CD4-positive, alpha-beta memory T cell (primary cell): ENCODE results near the gene SPATA17. TPM values are rescaled to one million over a fixed set of nuclear protein-coding genes. Genes with fewer than 3 reads are reported as not detected.

Source experiments
- CTCF ChIA-PET: fragments of 350-600 bp; sonication (Branson Sonifier 250); formaldehyde crosslinking; loops from one replicate; lab custom pipeline; 2021; ENCODE audit warnings: inconsistent platforms; ENCODE audit not compliant: partially characterized antibody; lab: Charles Lee
- POLR2A ChIA-PET: fragments of 350-600 bp; sonication (Branson Sonifier 250); formaldehyde crosslinking; loops from one replicate; lab custom pipeline; 2021; ENCODE audit not compliant: partially characterized antibody; lab: Charles Lee
- DNase-seq, 5 donors: peaks; one replicate each; pipeline versions ENCODE4 v3.0.0 to v3.0.0-alpha.2; 2020 to 2022; ENCODE audit warnings: mixed read lengths in 1 of 5
- H3K27ac ChIP-seq: one replicate; pipeline ENCODE4 v1.7.0; 2013; ENCODE audit warnings: low read depth, low read length
- H3K27me3 ChIP-seq: 2 replicates; pipeline ENCODE4 v1.7.0; 2013; ENCODE audit warnings: mild to moderate bottlenecking, low read length, moderate library complexity; ENCODE audit not compliant: insufficient read depth
- H3K36me3 ChIP-seq: 2 replicates; pipeline ENCODE4 v1.7.0; 2013; ENCODE audit warnings: mild to moderate bottlenecking, low read length, moderate library complexity; ENCODE audit not compliant: insufficient read depth
- H3K4me1 ChIP-seq: 2 replicates; pipeline ENCODE4 v1.7.0; 2013; ENCODE audit warnings: mild to moderate bottlenecking, low read length, moderate library complexity; ENCODE audit not compliant: insufficient read depth
- H3K4me3 ChIP-seq, 2 donors: one replicate each; pipeline ENCODE4 v1.7.0; 2013; ENCODE audit warnings: low read length in 2 of 2, mild to moderate bottlenecking in 1 of 2
- H3K9me3 ChIP-seq, 2 donors: one replicate each; pipeline ENCODE4 v1.7.0; 2013; ENCODE audit warnings: low read length in 2 of 2, control low read depth in 1 of 2; ENCODE audit not compliant: control insufficient read depth in 1 of 2
- H3K27ac Mint-ChIP-seq, 7 donors: one replicate each; pipeline ENCODE4 v1.8.0; 2020 to 2021; ENCODE audit warnings: mixed read lengths in 7 of 7, mild to moderate bottlenecking in 6 of 7, inconsistent platforms in 3 of 7, moderate library complexity in 3 of 7
- H3K27me3 Mint-ChIP-seq, 2 donors: one replicate each; pipeline ENCODE4 v1.8.0; 2020 to 2021; ENCODE audit warnings: mixed read lengths in 2 of 2
- H3K36me3 Mint-ChIP-seq, 2 donors: one replicate each; pipeline ENCODE4 v1.8.0; 2020 to 2021; ENCODE audit warnings: mixed read lengths in 2 of 2, inconsistent platforms in 1 of 2, mild to moderate bottlenecking in 1 of 2
- H3K4me1 Mint-ChIP-seq, 4 donors: one replicate each; pipeline ENCODE4 v1.8.0; 2020 to 2021; ENCODE audit warnings: mixed read lengths in 4 of 4, mild to moderate bottlenecking in 1 of 4
- H3K4me3 Mint-ChIP-seq, 8 donors: one replicate each; pipeline ENCODE4 v1.8.0; 2020 to 2021; ENCODE audit warnings: mixed read lengths in 8 of 8, mild to moderate bottlenecking in 7 of 8, moderate library complexity in 6 of 8, inconsistent platforms in 3 of 8
- H3K9me3 Mint-ChIP-seq, 8 donors: one replicate each; pipeline ENCODE4 v1.8.0; 2020 to 2021; ENCODE audit warnings: mixed read lengths in 8 of 8, mild to moderate bottlenecking in 5 of 8, inconsistent platforms in 3 of 8, moderate library complexity in 1 of 8
- intact Hi-C: fragments of 100-400 bp; cut with micrococcal nuclease; formaldehyde crosslinking; loops from one replicate; pipeline ENCODE4 v1.15.1; 2023
- polyA plus RNA-seq, 2 donors: library from polyadenylated mRNA; unstranded; fragments of 300-500 nt; fragmentation: Illumina TruSeq; gene quantifications; one replicate each; pipeline ENCODE4 v1.2.3, GENCODE V29; 2021
- total RNA-seq, 2 experiments: library from RNA; stranded (reverse); gene quantifications; one replicate each; pipeline ENCODE4 v1.2.3, GENCODE V29; 2021

SPATA17 gene
- total and polyA plus RNA-seq, 4 experiments from 2014 or later = not detected

DNA sequence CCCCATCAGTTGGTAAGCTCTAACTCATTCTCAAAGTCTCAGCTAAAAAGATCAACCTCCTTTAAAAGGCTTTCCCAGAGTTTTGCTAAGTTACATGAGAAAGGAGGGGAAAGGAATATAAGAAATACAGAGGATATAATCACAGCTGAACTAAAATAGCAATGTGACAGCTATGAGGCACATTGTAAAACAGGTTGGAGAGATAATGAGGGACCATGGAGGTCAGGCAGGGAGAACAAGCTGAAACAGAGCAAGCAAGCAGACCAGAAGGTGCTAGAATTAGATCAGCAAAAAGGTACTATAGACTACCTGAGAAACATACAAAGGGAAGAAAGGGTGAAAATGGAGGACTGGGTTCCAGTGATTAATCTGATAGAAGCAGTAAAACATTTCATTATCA lies 28.8 kb upstream of the SPATA17 start:
- Mint-ChIP-seq H3K4me1 (peaks cover 0 to 5% (median 2%) of the 10 kb centered on the region in 4 donors), H3K27ac (no peak overlapping the region), H3K27me3 (no peaks in the 10 kb centered on the region), H3K36me3 (peaks cover 25 to 36% of the 10 kb centered on the region in 2 donors), H3K4me3 (no peak overlapping the region), H3K9me3 (no peaks in the 10 kb centered on the region)
- Histone ChIP-seq H3K4me1 (no peaks in the 10 kb centered on the region), H3K36me3 (no peaks in the 10 kb centered on the region), H3K9me3 (no peaks in the 10 kb centered on the region), H3K27ac (no peak overlapping the region), H3K27me3 (no peaks in the 10 kb centered on the region), H3K4me3 (no peak overlapping the region)
- intact Hi-C loops = no loop called here
- ChIA-PET CTCF (no interaction called here), POLR2A (no interaction called here)
- DNase-seq = no peak

DNA sequence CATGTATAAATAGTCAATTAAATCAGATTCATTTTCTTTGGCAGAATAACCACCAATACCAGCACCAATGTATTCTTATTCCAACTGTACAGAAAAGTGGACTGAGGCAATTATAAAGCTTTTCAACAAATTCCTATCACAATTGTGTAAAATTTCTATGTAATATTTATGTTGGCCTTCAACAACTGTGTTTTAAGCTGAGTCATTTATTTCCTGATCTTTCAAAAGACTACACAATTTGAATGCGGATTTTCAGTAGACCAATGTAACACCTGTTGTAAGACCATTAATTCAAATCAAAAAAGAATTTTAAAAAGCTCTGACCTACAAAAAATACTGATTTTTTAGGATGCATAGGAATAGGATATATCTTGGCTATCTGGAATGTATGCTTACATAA lies 25.8 kb upstream of the SPATA17 start:
- peaks cover 33 to 41% of the 10 kb centered on the region in 2 donors for H3K36me3 Mint-ChIP-seq
- intact Hi-C loops = no loop called here
- H3K4me1 Mint-ChIP-seq = peaks cover 0 to 5% (median under 1%) of the 10 kb centered on the region in 4 donors
- no peak overlapping the region for H3K27ac Mint-ChIP-seq
- DNase-seq = no peak
- peaks cover 10% of the 10 kb centered on the region for H3K36me3 ChIP-seq
- no peak overlapping the region for H3K4me3 Mint-ChIP-seq
- no peak overlapping the region for H3K4me3 ChIP-seq
- H3K9me3 Mint-ChIP-seq = no peaks in the 10 kb centered on the region
- no peaks in the 10 kb centered on the region for H3K4me1 ChIP-seq
- H3K27ac ChIP-seq = no peak overlapping the region
- ChIA-PET POLR2A (interaction anchor here (1.5 kb wide), 1 partner anchor 25 kb away, joined by 3 read pairs; the partner anchor contains the start of gene GPATCH2), CTCF (no interaction called here)
- no peaks in the 10 kb centered on the region for H3K27me3 Mint-ChIP-seq
- no peaks in the 10 kb centered on the region for H3K27me3 ChIP-seq
- no peaks in the 10 kb centered on the region for H3K9me3 ChIP-seq

DNA sequence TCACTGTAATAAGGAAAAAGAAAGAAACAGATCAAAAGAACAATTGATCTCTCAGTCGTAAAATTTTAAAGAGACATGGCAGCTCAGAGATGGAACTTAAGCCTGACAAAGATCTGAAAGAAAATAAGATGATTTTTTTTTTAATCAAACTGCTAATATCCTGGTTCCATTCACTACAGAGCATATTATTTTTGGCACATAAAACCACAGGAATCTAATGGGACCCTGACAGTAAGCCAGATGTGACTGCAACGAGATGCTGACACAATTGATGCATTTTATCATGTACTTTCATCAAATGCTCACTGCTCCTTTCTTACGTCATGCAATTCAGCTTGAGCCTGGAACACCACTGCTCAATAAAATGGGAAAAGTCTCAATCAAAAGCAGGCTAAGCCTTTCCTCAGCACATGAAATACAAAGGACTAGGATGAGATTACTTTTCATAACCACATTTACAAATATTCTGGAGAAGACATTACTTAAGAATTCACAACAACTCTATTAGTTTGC lies 16.9 kb upstream of the SPATA17 start:
- POLR2A ChIA-PET = no interaction called here
- H3K4me3 Mint-ChIP-seq = no peak overlapping the region
- H3K27me3 ChIP-seq = no peaks in the 10 kb centered on the region
- no peak overlapping the region for H3K4me3 ChIP-seq
- intact Hi-C loops = no loop called here
- no peak overlapping the region for H3K27ac Mint-ChIP-seq
- no peaks in the 10 kb centered on the region for H3K27me3 Mint-ChIP-seq
- no peak overlapping the region for H3K27ac ChIP-seq
- CTCF ChIA-PET = interaction anchor here (0.9 kb wide), 1 partner anchor 16 kb away, joined by 3 read pairs; the partner anchor contains the start of gene GPATCH2
- H3K4me1 ChIP-seq = no peaks in the 10 kb centered on the region
- no peaks in the 10 kb centered on the region for H3K9me3 ChIP-seq
- H3K4me1 Mint-ChIP-seq = peaks cover 5 to 25% (median 10%) of the 10 kb centered on the region in 4 donors
- H3K36me3 Mint-ChIP-seq = peaks cover 41 to 43% of the 10 kb centered on the region in 2 donors
- H3K9me3 Mint-ChIP-seq = no peaks in the 10 kb centered on the region
- DNase-seq = no peak
- peaks cover 9% of the 10 kb centered on the region for H3K36me3 ChIP-seq

DNA sequence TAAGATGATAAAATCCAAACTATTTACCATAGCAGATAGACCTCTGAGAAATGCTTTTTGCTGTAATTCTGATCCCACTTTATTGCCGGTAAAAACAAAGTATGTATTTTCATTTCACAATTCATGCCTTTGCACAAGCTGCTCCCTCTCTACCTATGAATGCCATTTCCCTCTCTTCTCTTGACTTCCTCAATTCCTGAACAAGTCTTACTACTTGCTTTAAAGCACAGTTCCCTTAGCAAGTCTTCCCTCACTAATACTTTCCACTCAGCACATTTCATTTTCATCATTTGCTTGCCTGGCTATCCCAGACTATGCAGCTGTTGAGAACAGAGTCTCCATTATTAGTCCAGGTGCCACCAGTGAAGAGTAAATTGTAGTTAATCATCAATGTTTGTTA lies 14.0 kb upstream of the SPATA17 start:
- Histone ChIP-seq H3K36me3 (peaks cover 6% of the 10 kb centered on the region), H3K4me3 (no peak overlapping the region), H3K4me1 (peaks cover 4% of the 10 kb centered on the region), H3K27me3 (no peaks in the 10 kb centered on the region), H3K9me3 (no peaks in the 10 kb centered on the region), H3K27ac (no peak overlapping the region)
- ChIA-PET POLR2A (interaction anchor here (1.1 kb wide), 1 partner anchor 14 kb away, joined by 3 read pairs; the partner anchor contains the start of genes GPATCH2 and SPATA17), CTCF (interaction anchor here (1.5 kb wide), 1 partner anchor 14 kb away, joined by 6 read pairs; the partner anchor contains the start of genes GPATCH2 and SPATA17)
- Mint-ChIP-seq H3K27ac (peak overlapping the region in 1 of 7 donors; percentile 32), H3K4me1 (peaks cover 11 to 34% (median 19%) of the 10 kb centered on the region in 4 donors), H3K4me3 (no peak overlapping the region), H3K9me3 (no peaks in the 10 kb centered on the region), H3K36me3 (peaks cover 29 to 36% of the 10 kb centered on the region in 2 donors), H3K27me3 (no peaks in the 10 kb centered on the region)
- intact Hi-C loops = no loop called here
- no peak for DNase-seq

DNA sequence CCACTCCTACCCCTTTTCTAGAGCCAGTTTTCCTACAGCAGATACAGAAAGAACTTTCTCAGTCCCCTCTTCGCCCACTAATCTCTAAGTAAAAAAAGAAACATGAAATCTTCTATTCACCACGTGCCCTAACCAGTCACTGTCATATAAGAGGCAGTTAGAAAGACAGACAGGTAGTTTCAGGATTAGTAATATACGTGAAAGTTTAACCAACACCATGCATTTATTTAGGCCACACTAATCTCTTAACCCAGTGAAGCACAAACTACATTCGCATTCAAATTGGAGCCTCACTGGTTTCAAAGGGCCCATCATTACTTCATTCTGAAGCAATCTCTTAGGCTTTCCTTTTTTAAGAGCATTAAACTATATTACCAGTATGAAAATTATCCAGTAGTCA lies 10.3 kb upstream of the SPATA17 start:
- Histone ChIP-seq H3K36me3 (peaks cover 6% of the 10 kb centered on the region), H3K9me3 (no peaks in the 10 kb centered on the region), H3K4me3 (no peak overlapping the region), H3K27me3 (no peaks in the 10 kb centered on the region), H3K4me1 (peaks cover 4% of the 10 kb centered on the region), H3K27ac (no peak overlapping the region)
- POLR2A ChIA-PET = interaction anchor here (2.9 kb wide), 1 partner anchor 10 kb away, joined by 14 read pairs; the partner anchor contains the start of genes GPATCH2 and SPATA17
- Mint-ChIP-seq H3K4me1 (peaks cover 16 to 35% (median 23%) of the 10 kb centered on the region in 4 donors), H3K36me3 (peaks cover 23 to 27% of the 10 kb centered on the region in 2 donors), H3K27ac (peak overlapping the region in 4 of 7 donors; percentile 0 to 42 (median 10)), H3K27me3 (no peaks in the 10 kb centered on the region), H3K9me3 (no peaks in the 10 kb centered on the region), H3K4me3 (no peak overlapping the region)
- DNase-seq = no peak
- intact Hi-C loops = no loop called here
- CTCF ChIA-PET = interaction anchor here (2.4 kb wide), 1 partner anchor 10 kb away, joined by 10 read pairs; the partner anchor contains the start of genes GPATCH2 and SPATA17

DNA sequence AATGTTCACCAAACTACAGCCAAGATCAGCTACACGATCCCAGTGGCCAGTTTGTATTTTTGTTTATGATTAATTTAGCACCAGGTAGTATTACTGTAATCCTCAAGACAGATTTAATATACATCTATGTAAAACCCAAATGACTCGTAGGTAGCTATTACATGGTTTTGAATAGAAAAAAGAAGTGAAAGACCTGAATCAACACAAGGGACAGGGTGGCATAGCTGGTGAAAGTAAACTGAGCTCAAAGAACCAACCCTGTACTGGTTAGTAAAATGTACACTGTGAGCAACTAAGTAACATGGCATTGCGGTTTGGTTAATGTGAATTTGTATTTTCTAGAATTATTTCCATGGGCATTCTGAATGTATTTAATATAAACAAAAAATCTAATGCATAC lies 9.1 kb upstream of the SPATA17 start:
- intact Hi-C loops = no loop called here
- Histone ChIP-seq H3K9me3 (no peaks in the 10 kb centered on the region), H3K27me3 (no peaks in the 10 kb centered on the region), H3K4me1 (peaks cover 10% of the 10 kb centered on the region), H3K27ac (no peak overlapping the region), H3K4me3 (no peak overlapping the region), H3K36me3 (peaks cover 6% of the 10 kb centered on the region)
- DNase-seq = no peak
- peaks cover 18 to 28% (median 21%) of the 10 kb centered on the region in 4 donors for H3K4me1 Mint-ChIP-seq
- H3K27ac Mint-ChIP-seq = no peak overlapping the region
- H3K36me3 Mint-ChIP-seq = peaks cover 18 to 24% of the 10 kb centered on the region in 2 donors
- peak overlapping the region in 1 of 8 donors; percentile 1 for H3K4me3 Mint-ChIP-seq
- no peaks in the 10 kb centered on the region for H3K27me3 Mint-ChIP-seq
- POLR2A ChIA-PET = interaction anchor here (1.1 kb wide), 1 partner anchor 9 kb away, joined by 11 read pairs; the partner anchor contains the start of genes GPATCH2 and SPATA17
- H3K9me3 Mint-ChIP-seq = no peaks in the 10 kb centered on the region
- CTCF ChIA-PET = interaction anchor here (2.4 kb wide), 1 partner anchor 9 kb away, joined by 10 read pairs; the partner anchor contains the start of genes GPATCH2 and SPATA17

DNA sequence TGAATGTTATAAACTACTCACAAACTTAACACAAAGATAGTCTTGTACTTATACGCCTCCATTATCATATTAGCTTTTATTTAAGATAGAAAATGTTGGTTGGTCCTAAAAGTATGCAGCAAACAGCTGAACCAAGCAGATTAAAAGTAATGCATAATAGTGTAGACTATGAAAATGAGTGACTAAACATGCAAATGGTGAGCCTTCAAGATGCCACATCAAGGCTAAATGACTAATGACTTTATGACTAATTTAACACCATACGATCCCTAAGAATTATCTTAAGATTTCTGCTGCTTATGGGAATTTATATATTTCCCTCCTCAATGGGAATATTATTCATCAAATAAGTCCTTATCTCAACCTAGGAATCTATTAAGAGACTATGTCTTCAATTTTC lies 4.8 kb upstream of the SPATA17 start:
- ChIA-PET POLR2A (no interaction called here), CTCF (no interaction called here)
- Histone ChIP-seq H3K36me3 (no peaks in the 10 kb centered on the region), H3K27ac (no peak overlapping the region), H3K4me3 (no peak overlapping the region), H3K9me3 (no peaks in the 10 kb centered on the region), H3K4me1 (peaks cover 47% of the 10 kb centered on the region), H3K27me3 (no peaks in the 10 kb centered on the region)
- Mint-ChIP-seq H3K27ac (no peak overlapping the region), H3K9me3 (no peaks in the 10 kb centered on the region), H3K36me3 (peaks cover 0 to 13% of the 10 kb centered on the region in 2 donors), H3K27me3 (no peaks in the 10 kb centered on the region), H3K4me1 (peaks cover 29 to 55% (median 41%) of the 10 kb centered on the region in 4 donors), H3K4me3 (no peak overlapping the region)
- DNase-seq = no peak
- intact Hi-C loops = no loop called here
